Measurements from ENCODE around the gene PLIN5. TPM values are rescaled to one million over a fixed set of nuclear protein-coding genes. Genes with fewer than 3 reads are reported as not detected.

PLIN5 gene
- total RNA-seq, 1 donor from 2014 or later, result not detected

DNA sequence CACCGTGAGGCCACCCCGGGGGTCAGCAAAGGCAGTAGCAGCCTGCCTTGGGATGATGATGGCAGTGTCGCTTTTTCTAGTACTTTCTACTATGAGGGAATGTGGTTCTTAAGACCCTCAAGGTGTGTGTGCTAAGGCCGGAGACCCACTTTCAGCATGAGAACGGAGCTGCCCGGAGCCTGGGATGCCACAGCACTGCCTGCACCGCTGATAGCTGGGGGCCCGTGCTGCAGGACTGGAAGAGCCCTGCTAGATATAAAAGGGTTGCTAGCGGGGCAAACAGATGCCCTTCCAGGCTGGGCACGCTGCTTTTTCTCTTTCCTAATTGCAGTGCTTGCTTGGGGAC is 31.2 kb downstream of the PLIN5 start:
- Histone ChIP-seq H3K27me3 (ENCODE audit: control insufficient read depth, insufficient read depth, low read length) (no peaks in the 10 kb centered on the region), H3K36me3 (ENCODE audit: control insufficient read depth, insufficient read depth, low read length) (peaks cover 11% of the 10 kb centered on the region), H3K4me3 (ENCODE audit: low read depth, low read length) (no peak overlapping the region)
- no peak for FAIRE-seq
- DNase-seq (ENCODE audit: low read depth), result no peak
- TF ChIP-seq, protein P1, sequence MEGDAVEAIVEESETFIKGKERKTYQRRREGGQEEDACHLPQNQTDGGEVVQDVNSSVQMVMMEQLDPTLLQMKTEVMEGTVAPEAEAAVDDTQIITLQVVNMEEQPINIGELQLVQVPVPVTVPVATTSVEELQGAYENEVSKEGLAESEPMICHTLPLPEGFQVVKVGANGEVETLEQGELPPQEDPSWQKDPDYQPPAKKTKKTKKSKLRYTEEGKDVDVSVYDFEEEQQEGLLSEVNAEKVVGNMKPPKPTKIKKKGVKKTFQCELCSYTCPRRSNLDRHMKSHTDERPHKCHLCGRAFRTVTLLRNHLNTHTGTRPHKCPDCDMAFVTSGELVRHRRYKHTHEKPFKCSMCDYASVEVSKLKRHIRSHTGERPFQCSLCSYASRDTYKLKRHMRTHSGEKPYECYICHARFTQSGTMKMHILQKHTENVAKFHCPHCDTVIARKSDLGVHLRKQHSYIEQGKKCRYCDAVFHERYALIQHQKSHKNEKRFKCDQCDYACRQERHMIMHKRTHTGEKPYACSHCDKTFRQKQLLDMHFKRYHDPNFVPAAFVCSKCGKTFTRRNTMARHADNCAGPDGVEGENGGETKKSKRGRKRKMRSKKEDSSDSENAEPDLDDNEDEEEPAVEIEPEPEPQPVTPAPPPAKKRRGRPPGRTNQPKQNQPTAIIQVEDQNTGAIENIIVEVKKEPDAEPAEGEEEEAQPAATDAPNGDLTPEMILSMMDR (IDR thresholded peaks at IDR 0.05; ENCODE audit: insufficient read depth, low read length, severe bottlenecking), result no peak

DNA sequence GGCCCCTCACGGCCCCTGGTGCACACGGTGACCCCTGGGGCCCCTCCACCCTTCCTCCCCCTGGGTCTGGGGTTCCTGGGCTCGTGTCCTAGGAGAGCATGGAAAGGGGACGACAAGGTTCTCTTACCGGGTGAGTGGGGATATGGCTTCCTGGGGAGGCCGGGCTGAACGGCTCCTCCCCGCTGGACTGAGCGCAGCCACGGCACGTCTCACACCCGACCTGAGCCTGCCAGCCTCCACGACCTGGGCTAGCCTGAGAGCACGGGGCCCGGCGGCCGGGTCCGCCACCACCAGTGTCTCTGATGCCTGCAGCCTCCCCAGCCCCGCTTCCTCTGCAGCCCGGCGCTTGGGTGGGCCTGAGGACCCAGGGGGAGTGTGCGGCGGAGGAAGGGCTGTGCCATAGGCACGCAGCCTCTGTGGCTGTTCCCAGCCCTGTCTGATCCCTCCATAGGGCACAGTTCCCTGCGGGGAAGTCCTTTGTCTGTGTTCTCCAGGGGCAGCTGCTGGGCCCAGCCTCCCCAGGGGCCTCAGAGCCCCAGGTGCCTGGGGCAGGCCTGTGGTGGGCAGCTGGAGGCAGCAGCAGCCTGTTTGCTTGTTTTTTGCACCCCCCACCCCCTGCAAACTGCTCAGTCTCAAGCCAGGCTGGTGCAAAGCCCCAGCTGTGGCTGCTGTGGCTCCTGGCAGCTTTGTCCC is 31.7 kb downstream of the PLIN5 start:
- no peak for FAIRE-seq

DNA sequence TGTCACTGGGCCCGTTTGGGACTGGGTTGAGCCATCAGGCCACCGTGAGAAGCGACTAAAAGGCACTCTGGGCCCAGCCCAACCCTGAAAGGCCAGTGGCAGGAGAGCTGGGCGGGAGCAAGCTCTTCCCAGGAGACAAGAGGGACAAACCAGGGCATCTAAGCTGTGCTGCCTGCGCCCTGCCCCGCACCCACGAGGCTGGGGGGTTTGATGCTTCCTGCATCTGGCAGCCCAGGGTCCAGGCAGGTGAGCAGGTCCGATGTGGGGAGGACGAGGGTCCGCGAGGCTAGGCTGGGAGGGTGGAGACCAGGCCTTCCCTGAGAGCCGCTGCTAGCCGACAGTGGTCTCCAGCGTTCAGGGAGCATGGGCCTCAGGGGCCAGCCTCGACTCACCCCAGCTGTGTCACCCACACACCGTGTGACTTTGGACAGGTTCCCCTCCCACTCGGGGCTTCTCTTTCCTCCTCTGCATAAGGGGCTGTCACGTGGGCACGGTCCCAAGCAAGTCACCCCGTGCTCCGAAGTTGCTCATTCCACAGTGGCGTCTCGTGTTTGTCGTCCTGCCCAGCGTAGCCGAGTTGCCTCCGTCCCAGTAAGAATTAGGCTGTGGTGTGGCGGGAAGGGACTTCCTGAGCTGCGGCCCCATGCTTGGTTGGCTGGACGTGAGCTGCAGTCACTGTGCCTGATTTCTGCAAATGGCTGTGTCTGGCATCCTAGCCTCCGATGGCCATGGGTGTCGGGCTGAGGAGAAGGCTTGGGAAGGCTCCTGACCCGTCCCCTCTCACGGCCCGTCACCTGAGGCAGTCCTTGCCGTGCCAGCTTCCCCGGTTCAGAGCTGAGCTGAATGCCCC is 32.5 kb downstream of the PLIN5 start:
- H3K36me3 ChIP-seq (ENCODE audit: control insufficient read depth, insufficient read depth, low read length), result peaks cover 18% of the 10 kb centered on the region
- no peak for FAIRE-seq
- TF ChIP-seq, protein P1 (IDR thresholded peaks at IDR 0.05; ENCODE audit: insufficient read depth, low read length, severe bottlenecking), result no peak

More for the DNA sequence above, 31.7 kb downstream of the PLIN5 start:
- TF ChIP-seq, protein P1 (IDR thresholded peaks at IDR 0.05; ENCODE audit: insufficient read depth, low read length, severe bottlenecking), result no peak
- peaks cover 13% of the 10 kb centered on the region for H3K36me3 ChIP-seq (ENCODE audit: control insufficient read depth, insufficient read depth, low read length)
- no peak overlapping the region for H3K4me3 ChIP-seq (ENCODE audit: low read depth, low read length)
- H3K27me3 ChIP-seq (ENCODE audit: control insufficient read depth, insufficient read depth, low read length), result no peaks in the 10 kb centered on the region
- DNase-seq (ENCODE audit: low read depth), result no peak

DNA sequence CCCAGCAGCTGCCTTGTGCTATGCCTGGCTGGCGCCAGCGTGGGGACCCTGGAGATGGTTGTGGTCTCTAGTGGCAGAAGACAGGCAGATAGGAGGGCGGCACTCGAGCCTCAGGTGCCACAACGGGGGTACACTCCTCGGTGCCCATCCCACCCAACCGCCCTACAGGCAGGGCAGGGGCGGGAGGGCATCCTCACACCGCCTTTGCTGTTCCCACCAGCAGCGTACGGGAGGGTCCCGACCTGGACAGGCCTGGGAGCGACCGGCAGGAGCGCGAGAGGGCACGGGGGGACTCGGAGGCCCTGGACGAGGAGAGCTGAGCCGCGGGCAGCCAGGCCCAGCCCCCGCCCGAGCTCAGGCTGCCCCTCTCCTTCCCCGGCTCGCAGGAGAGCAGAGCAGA is 33.3 kb downstream of the PLIN5 start:
- Histone ChIP-seq H3K27me3 (ENCODE audit: control insufficient read depth, insufficient read depth, low read length) (no peaks in the 10 kb centered on the region), H3K4me3 (ENCODE audit: low read depth, low read length) (no peak overlapping the region), H3K36me3 (ENCODE audit: control insufficient read depth, insufficient read depth, low read length) (peaks cover 18% of the 10 kb centered on the region)
- DNase-seq (ENCODE audit: low read depth) (no peak), FAIRE-seq (no peak)
- TF ChIP-seq, protein P1 (IDR thresholded peaks at IDR 0.05; ENCODE audit: insufficient read depth, low read length, severe bottlenecking), result no peak

More for the DNA sequence above, 32.5 kb downstream of the PLIN5 start:
- no peak for DNase-seq (ENCODE audit: low read depth)
- no peaks in the 10 kb centered on the region for H3K27me3 ChIP-seq (ENCODE audit: control insufficient read depth, insufficient read depth, low read length)
- no peak overlapping the region for H3K4me3 ChIP-seq (ENCODE audit: low read depth, low read length)

DNA sequence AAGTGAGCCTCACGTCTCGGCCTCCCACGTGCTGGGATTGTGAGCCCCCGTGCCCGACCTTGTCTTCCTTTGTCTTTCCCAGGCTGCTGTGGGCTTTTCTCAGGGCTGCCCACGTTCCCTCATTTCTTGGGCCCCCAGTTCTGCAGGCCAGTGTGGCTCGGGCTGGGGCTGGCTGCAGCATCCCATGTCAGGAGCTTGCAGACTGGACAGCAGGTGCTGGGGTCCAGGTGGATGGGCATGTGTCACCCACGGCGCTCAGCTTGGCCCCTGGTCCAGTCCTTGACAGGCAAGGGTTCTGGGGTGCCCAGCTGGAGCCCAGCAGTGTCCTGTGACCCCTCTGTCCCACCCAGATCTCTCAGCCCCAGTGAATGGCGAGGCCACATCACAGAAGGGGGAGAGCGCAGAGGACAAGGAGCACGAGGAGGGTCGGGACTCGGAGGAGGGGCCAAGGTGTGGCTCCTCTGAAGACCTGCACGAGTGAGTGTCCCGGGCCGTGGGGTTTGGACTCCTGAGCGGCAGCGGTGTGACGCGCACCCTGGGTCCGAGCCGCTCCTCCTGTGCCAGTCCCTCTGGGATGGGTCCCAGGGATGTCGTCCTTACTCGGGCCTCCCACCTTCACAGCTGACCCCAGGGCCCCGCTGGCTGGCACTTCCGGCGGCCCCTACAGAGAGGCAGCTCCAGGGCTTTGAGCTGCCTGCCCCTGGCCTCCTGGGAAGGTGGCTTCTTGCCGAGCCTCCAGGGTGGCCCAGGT is 34.0 kb downstream of the PLIN5 start:
- DNase-seq (ENCODE audit: low read depth), result no peak
- no peak for FAIRE-seq
- TF ChIP-seq, protein P1 (IDR thresholded peaks at IDR 0.05; ENCODE audit: insufficient read depth, low read length, severe bottlenecking), result no peak
- Histone ChIP-seq H3K4me3 (ENCODE audit: low read depth, low read length) (no peak overlapping the region), H3K27me3 (ENCODE audit: control insufficient read depth, insufficient read depth, low read length) (no peaks in the 10 kb centered on the region), H3K36me3 (ENCODE audit: control insufficient read depth, insufficient read depth, low read length) (peaks cover 22% of the 10 kb centered on the region)

Measured in bronchial epithelial cell (primary cell).